Uterus (tissue), 2 donors: ENCODE data around the gene EXOC2.

Experiments
- POLR2A ChIP-seq, 2 donors: fragments of 450-650 bp; IDR thresholded peaks; one replicate each; pipeline ENCODE4 v1.6.1; 2016; ENCODE audit warnings: antibody characterized with exemption in 2 of 2, mild to moderate bottlenecking in 1 of 2, moderate library complexity in 1 of 2
- TF ChIP-seq, protein P1 (sequence below), 4 experiments: fragments of 200-600 bp in 2 of 4; fragments of 450-650 bp in 2 of 4; sonication (generic) in 2 of 4; IDR thresholded peaks; one replicate each; pipeline ENCODE4 v1.5.1; 2016 to 2019; ENCODE audit warnings: antibody characterized with exemption in 4 of 4, mild to moderate bottlenecking in 2 of 4, moderate library complexity in 1 of 4

- TF ChIP-seq, protein P1, sequence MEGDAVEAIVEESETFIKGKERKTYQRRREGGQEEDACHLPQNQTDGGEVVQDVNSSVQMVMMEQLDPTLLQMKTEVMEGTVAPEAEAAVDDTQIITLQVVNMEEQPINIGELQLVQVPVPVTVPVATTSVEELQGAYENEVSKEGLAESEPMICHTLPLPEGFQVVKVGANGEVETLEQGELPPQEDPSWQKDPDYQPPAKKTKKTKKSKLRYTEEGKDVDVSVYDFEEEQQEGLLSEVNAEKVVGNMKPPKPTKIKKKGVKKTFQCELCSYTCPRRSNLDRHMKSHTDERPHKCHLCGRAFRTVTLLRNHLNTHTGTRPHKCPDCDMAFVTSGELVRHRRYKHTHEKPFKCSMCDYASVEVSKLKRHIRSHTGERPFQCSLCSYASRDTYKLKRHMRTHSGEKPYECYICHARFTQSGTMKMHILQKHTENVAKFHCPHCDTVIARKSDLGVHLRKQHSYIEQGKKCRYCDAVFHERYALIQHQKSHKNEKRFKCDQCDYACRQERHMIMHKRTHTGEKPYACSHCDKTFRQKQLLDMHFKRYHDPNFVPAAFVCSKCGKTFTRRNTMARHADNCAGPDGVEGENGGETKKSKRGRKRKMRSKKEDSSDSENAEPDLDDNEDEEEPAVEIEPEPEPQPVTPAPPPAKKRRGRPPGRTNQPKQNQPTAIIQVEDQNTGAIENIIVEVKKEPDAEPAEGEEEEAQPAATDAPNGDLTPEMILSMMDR (IDR thresholded peaks at IDR 0.05) = no peak
- TF ChIP-seq POLR2A (IDR thresholded peaks at IDR 0.05) = no peak
These were observed 186.4 kb downstream of the EXOC2 start for GRCh38 chr6:506508-506907.
